Measurements from ENCODE around the gene MYO3B. TPM values are rescaled to one million over a fixed set of nuclear protein-coding genes. Genes with fewer than 3 reads are reported as not detected.

The MYO3B gene
- total and polyA plus RNA-seq, 3 donors from 2014 or later, result 1.4 to 3.5 (median 2.5) TPM

- 79 to 85% methylated on average over 4 of the region's 4 CpGs for WGBS, 2 donors
- no peak for DNase-seq
- no peak for TF ChIP-seq POLR2A (IDR thresholded peaks at IDR 0.05)
- TF ChIP-seq CTCF (IDR thresholded peaks at IDR 0.05), result no peak
- H3K27ac ChIP-seq, result no peak overlapping the region
- H3K4me3 ChIP-seq, result no peak overlapping the region
- intact Hi-C loops (cut with DNase I; ENCODE audit: low total_unique reads), result no loop called here
- H3K36me3 ChIP-seq (ENCODE audit: low read depth, missing control alignments), result no peaks in the 10 kb centered on the region
- no peaks in the 10 kb centered on the region for H3K4me1 ChIP-seq
- H3K27me3 ChIP-seq, result no peaks in the 10 kb centered on the region
- no peaks in the 10 kb centered on the region for H3K9me3 ChIP-seq
These were observed 523.1 kb downstream of the MYO3B start for GRCh38 chr2:170701011-170701410.

- Histone ChIP-seq H3K9me3 (no peaks in the 10 kb centered on the region), H3K27ac (no peak overlapping the region), H3K27me3 (no peaks in the 10 kb centered on the region), H3K36me3 (ENCODE audit: low read depth, missing control alignments) (no peaks in the 10 kb centered on the region), H3K4me1 (no peaks in the 10 kb centered on the region), H3K4me3 (no peak overlapping the region)
- no peak for DNase-seq
- no peak for TF ChIP-seq CTCF (IDR thresholded peaks at IDR 0.05)
- TF ChIP-seq POLR2A (IDR thresholded peaks at IDR 0.05), result no peak
- intact Hi-C loops (cut with DNase I; ENCODE audit: low total_unique reads), result no loop called here
- 86 to 93% methylated on average over 4 of the region's 4 CpGs for WGBS, 2 donors
These were observed 526.0 kb downstream of the MYO3B start for GRCh38 chr2:170703776-170704476.

Small RNA genes lying within 50 kb of the gene (small RNA-seq; reads per million reads assigned to genes)
- gene RF02271, result 0 reads per million in 2 donors
